ENCODE results near the gene FBXL22.

DNA sequence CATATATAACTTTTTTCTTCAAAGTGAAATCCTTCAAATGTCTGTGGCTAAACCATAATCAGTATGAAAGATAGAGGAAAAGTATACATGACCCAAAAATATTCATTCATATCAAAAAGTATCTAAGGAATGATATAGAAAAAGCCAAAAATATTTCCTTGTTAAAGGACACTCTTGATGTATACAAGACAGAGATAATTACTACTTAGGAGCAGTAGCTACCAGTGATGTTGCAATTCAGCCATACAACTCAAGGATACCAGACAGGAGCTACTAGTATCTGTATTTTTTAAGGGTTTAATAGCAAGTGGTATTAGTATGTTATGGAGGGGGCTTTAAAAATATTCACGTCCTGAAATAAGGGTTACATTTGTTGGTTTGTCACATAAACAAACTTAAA, 37.0 kb downstream of the FBXL22 start:
- TF ChIP-seq, protein P1, sequence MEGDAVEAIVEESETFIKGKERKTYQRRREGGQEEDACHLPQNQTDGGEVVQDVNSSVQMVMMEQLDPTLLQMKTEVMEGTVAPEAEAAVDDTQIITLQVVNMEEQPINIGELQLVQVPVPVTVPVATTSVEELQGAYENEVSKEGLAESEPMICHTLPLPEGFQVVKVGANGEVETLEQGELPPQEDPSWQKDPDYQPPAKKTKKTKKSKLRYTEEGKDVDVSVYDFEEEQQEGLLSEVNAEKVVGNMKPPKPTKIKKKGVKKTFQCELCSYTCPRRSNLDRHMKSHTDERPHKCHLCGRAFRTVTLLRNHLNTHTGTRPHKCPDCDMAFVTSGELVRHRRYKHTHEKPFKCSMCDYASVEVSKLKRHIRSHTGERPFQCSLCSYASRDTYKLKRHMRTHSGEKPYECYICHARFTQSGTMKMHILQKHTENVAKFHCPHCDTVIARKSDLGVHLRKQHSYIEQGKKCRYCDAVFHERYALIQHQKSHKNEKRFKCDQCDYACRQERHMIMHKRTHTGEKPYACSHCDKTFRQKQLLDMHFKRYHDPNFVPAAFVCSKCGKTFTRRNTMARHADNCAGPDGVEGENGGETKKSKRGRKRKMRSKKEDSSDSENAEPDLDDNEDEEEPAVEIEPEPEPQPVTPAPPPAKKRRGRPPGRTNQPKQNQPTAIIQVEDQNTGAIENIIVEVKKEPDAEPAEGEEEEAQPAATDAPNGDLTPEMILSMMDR (IDR thresholded peaks at IDR 0.05): no peak
- no peak for TF ChIP-seq ZFX (IDR thresholded peaks at IDR 0.05; ENCODE audit: borderline replicate concordance)

Measured in 22Rv1 (cell line).